Trophoblast cell (in vitro differentiated cells and primary cell): ENCODE data around the gene GPC3.
A peak's percentile ranks its signal among the peaks of the same experiment; 100 is the strongest.

Experiments used
- DNase-seq, 2 donors: peaks; one replicate each; pipeline ENCODE4 v3.0.0-alpha.2; 2016
- H2AFZ ChIP-seq: 2 replicates; pipeline ENCODE4 v1.6.1; 2013; ENCODE audit warnings: low read length, moderate library complexity, mild to moderate bottlenecking; ENCODE audit not compliant: insufficient read depth, poor library complexity
- H2AK5ac ChIP-seq: 2 replicates; pipeline ENCODE4 v1.6.1; 2013; ENCODE audit warnings: mild to moderate bottlenecking, low read length
- H2BK120ac ChIP-seq: 2 replicates; pipeline ENCODE4 v1.6.1; 2013; ENCODE audit warnings: low read length, mild to moderate bottlenecking, moderate library complexity; ENCODE audit not compliant: insufficient read depth, poor library complexity
- H2BK12ac ChIP-seq: 2 replicates; pipeline ENCODE4 v1.6.1; 2013; ENCODE audit warnings: mild to moderate bottlenecking, low read length, moderate library complexity
- H2BK5ac ChIP-seq: 2 replicates; pipeline ENCODE4 v1.6.1; 2013; ENCODE audit warnings: low read length, low read depth, moderate library complexity, mild to moderate bottlenecking; ENCODE audit not compliant: poor library complexity
- H3K14ac ChIP-seq: 2 replicates; pipeline ENCODE4 v1.6.1; 2013; ENCODE audit warnings: mild to moderate bottlenecking, low read length
- H3K18ac ChIP-seq: 2 replicates; pipeline ENCODE4 v1.6.1; 2013; ENCODE audit warnings: mild to moderate bottlenecking, low read length
- H3K23ac ChIP-seq: 2 replicates; pipeline ENCODE4 v1.6.1; 2013; ENCODE audit warnings: low read length
- H3K27ac ChIP-seq: 2 replicates; pipeline ENCODE4 v1.5.1; 2013; ENCODE audit warnings: low read depth, mild to moderate bottlenecking, inconsistent platforms, low read length, moderate library complexity
- H3K27me3 ChIP-seq: 2 replicates; pipeline ENCODE4 v1.6.1; 2013; ENCODE audit warnings: inconsistent platforms, mild to moderate bottlenecking, low read length, moderate library complexity; ENCODE audit not compliant: insufficient read depth
- H3K36me3 ChIP-seq, 2 experiments: 1 replicate in 1 of 2; 2 replicates in 1 of 2; pipeline ENCODE4 v1.6.1; 2013; ENCODE audit warnings: low read length in 2 of 2, mild to moderate bottlenecking in 2 of 2, moderate library complexity in 1 of 2; ENCODE audit not compliant: insufficient read depth in 2 of 2, control insufficient read depth in 1 of 2
- H3K4ac ChIP-seq: 2 replicates; pipeline ENCODE4 v1.6.1; 2013; ENCODE audit warnings: low read depth, mild to moderate bottlenecking, low read length, moderate library complexity
- H3K4me1 ChIP-seq, 2 experiments: 1 replicate in 1 of 2; 2 replicates in 1 of 2; pipeline ENCODE4 v1.6.1; 2013; ENCODE audit warnings: low read length in 2 of 2, mild to moderate bottlenecking in 2 of 2, moderate library complexity in 1 of 2; ENCODE audit not compliant: insufficient read depth in 2 of 2, control insufficient read depth in 1 of 2
- H3K4me2 ChIP-seq: 2 replicates; pipeline ENCODE4 v1.6.1; 2013; ENCODE audit warnings: inconsistent platforms, mild to moderate bottlenecking, low read length, moderate library complexity
- H3K4me3 ChIP-seq: 2 replicates; pipeline ENCODE4 v1.5.1; 2013; ENCODE audit warnings: mild to moderate bottlenecking, low read depth, low read length, inconsistent platforms
- H3K79me1 ChIP-seq: one replicate; pipeline ENCODE4 v1.6.1; 2013; ENCODE audit warnings: low read length
- H3K79me2 ChIP-seq: 2 replicates; pipeline ENCODE4 v1.6.1; 2013; ENCODE audit warnings: low read length, mild to moderate bottlenecking; ENCODE audit not compliant: control insufficient read depth, insufficient read depth, poor library complexity
- H3K9ac ChIP-seq: 2 replicates; pipeline ENCODE4 v1.6.1; 2013; ENCODE audit warnings: mild to moderate bottlenecking, low read length
- H3K9me3 ChIP-seq: 2 replicates; pipeline ENCODE4 v1.6.1; 2013; ENCODE audit warnings: low read depth, mild to moderate bottlenecking, control low read depth, inconsistent platforms, low read length; ENCODE audit not compliant: insufficient read depth
- H4K12ac ChIP-seq: 2 replicates; pipeline ENCODE4 v1.6.1; 2013; ENCODE audit warnings: low read depth, mild to moderate bottlenecking, low read length, moderate library complexity
- H4K8ac ChIP-seq: 2 replicates; pipeline ENCODE4 v1.6.1; 2013; ENCODE audit warnings: low read depth, mild to moderate bottlenecking, low read length, moderate library complexity
- H4K91ac ChIP-seq: one replicate; pipeline ENCODE4 v1.6.1; 2013; ENCODE audit warnings: low read depth, mild to moderate bottlenecking, low read length, moderate library complexity
- WGBS: extraction: QIAGEN DNeasy Blood & Tissue Kit; methylation state at CpG from one replicate; pipeline ENCODE4 v1.1.7; 2013; ENCODE audit warnings: missing lambda C conversion rate; ENCODE audit not compliant: insufficient read length, insufficient coverage; ENCODE audit errors: extremely low coverage; 5-methylcytosine and 5-hydroxymethylcytosine counted together

GPC3 gene

GRCh38 chrX:133916984-133917722 lies 68.2 kb downstream of the GPC3 start:
- no peak overlapping the region for H2AK5ac ChIP-seq
- H3K4ac ChIP-seq = no peak overlapping the region
- H2BK120ac ChIP-seq = no peak overlapping the region
- no peak overlapping the region for H3K9ac ChIP-seq
- H3K14ac ChIP-seq = no peak overlapping the region
- no CpG with 5 or more reads among the region's 2 CpGs for WGBS
- no peak overlapping the region for H2BK5ac ChIP-seq
- H3K9me3 ChIP-seq = no peaks in the 10 kb centered on the region
- no peak overlapping the region for H2AFZ ChIP-seq
- no peak overlapping the region for H3K18ac ChIP-seq
- no peak overlapping the region for H2BK12ac ChIP-seq
- H3K23ac ChIP-seq = no peak overlapping the region
- H4K8ac ChIP-seq = no peak overlapping the region
- no peaks in the 10 kb centered on the region for H3K79me1 ChIP-seq
- H3K27ac ChIP-seq = no peak overlapping the region
- no peaks in the 10 kb centered on the region for H3K36me3 ChIP-seq
- H3K4me3 ChIP-seq = no peak overlapping the region
- H3K79me2 ChIP-seq = no peaks in the 10 kb centered on the region
- DNase-seq = no peak
- no peaks in the 10 kb centered on the region for H3K27me3 ChIP-seq
- H4K12ac ChIP-seq = no peak overlapping the region
- no peaks in the 10 kb centered on the region for H3K4me1 ChIP-seq
- no peak overlapping the region for H3K4me2 ChIP-seq
- no peak overlapping the region for H4K91ac ChIP-seq

- Histone ChIP-seq H3K4ac (no peak overlapping the region), H3K9me3 (no peaks in the 10 kb centered on the region), H4K12ac (no peak overlapping the region), H2BK5ac (no peak overlapping the region), H4K91ac (no peak overlapping the region), H2AFZ (no peak overlapping the region), H2BK12ac (no peak overlapping the region), H3K4me3 (no peak overlapping the region), H3K79me2 (no peaks in the 10 kb centered on the region), H3K27ac (no peak overlapping the region), H3K4me2 (no peak overlapping the region), H3K9ac (no peak overlapping the region), H4K8ac (no peak overlapping the region), H3K14ac (no peak overlapping the region), H3K23ac (no peak overlapping the region), H2AK5ac (no peak overlapping the region), H3K4me1 (no peaks in the 10 kb centered on the region), H3K36me3 (no peaks in the 10 kb centered on the region), H3K27me3 (no peaks in the 10 kb centered on the region), H2BK120ac (no peak overlapping the region), H3K18ac (no peak overlapping the region), H3K79me1 (no peaks in the 10 kb centered on the region)
- DNase-seq = no peak
- no CpG with 5 or more reads among the region's 2 CpGs for WGBS
Observed at GRCh38 chrX:133913658-133914388, 71.6 kb downstream of the GPC3 start.

- Histone ChIP-seq H3K4me3 (no peak overlapping the region), H3K27me3 (no peaks in the 10 kb centered on the region)
- no peak for DNase-seq
Observed at GRCh38 chrX:133913009-133913408, 72.4 kb downstream of the GPC3 start.

GRCh38 chrX:133911825-133912495 lies 73.4 kb downstream of the GPC3 start:
- no peak overlapping the region for H3K4me2 ChIP-seq
- DNase-seq = peak in 1 of 2 donors; percentile 16
- H3K4ac ChIP-seq = no peak overlapping the region
- H2BK5ac ChIP-seq = no peak overlapping the region
- no peaks in the 10 kb centered on the region for H3K9me3 ChIP-seq
- no peak overlapping the region for H2BK12ac ChIP-seq
- no peak overlapping the region for H4K12ac ChIP-seq
- no peak overlapping the region for H2AK5ac ChIP-seq
- H3K27me3 ChIP-seq = no peaks in the 10 kb centered on the region
- H3K27ac ChIP-seq = no peak overlapping the region
- no CpG with 5 or more reads among the region's 4 CpGs for WGBS
- no peak overlapping the region for H2AFZ ChIP-seq
- H3K4me1 ChIP-seq = peaks cover 0 to 2% of the 10 kb centered on the region in 2 experiments
- no peak overlapping the region for H4K8ac ChIP-seq
- H4K91ac ChIP-seq = no peak overlapping the region
- H3K18ac ChIP-seq = no peak overlapping the region
- no peaks in the 10 kb centered on the region for H3K36me3 ChIP-seq
- no peak overlapping the region for H3K4me3 ChIP-seq
- H3K79me1 ChIP-seq = peaks cover 2% of the 10 kb centered on the region
- H2BK120ac ChIP-seq = no peak overlapping the region
- H3K9ac ChIP-seq = no peak overlapping the region
- no peaks in the 10 kb centered on the region for H3K79me2 ChIP-seq
- no peak overlapping the region for H3K14ac ChIP-seq
- H3K23ac ChIP-seq = no peak overlapping the region

More at GRCh38 chrX:133913009-133913408, 72.4 kb downstream of the GPC3 start:
- Histone ChIP-seq H2BK120ac (no peak overlapping the region), H3K9ac (no peak overlapping the region), H3K14ac (no peak overlapping the region), H4K12ac (no peak overlapping the region), H3K36me3 (no peaks in the 10 kb centered on the region), H2AK5ac (no peak overlapping the region), H4K91ac (no peak overlapping the region), H3K4ac (no peak overlapping the region), H2BK12ac (no peak overlapping the region), H3K4me2 (no peak overlapping the region), H4K8ac (no peak overlapping the region), H3K18ac (no peak overlapping the region), H2AFZ (no peak overlapping the region), H2BK5ac (no peak overlapping the region), H3K79me1 (peaks cover 2% of the 10 kb centered on the region), H3K27ac (no peak overlapping the region), H3K9me3 (no peaks in the 10 kb centered on the region), H3K4me1 (peaks cover 0 to 2% of the 10 kb centered on the region in 2 experiments), H3K79me2 (no peaks in the 10 kb centered on the region), H3K23ac (no peak overlapping the region)
- WGBS = no CpG with 5 or more reads among the region's 1 CpG
